Duodenal mucosa (tissue), 2 donors: ENCODE results near the gene CEP97.
"Not testable (repeated sequence)": the region's sequence is repeated elsewhere in the genome, so short reads cannot be mapped to it uniquely, and the experiment has no call there.

ENCODE experiments used
- H3K27ac ChIP-seq: one replicate; pipeline ENCODE4 v1.7.0; 2013; ENCODE audit warnings: low read depth, low read length
- H3K27me3 ChIP-seq, 2 donors: one replicate each; pipeline ENCODE4 v1.7.0; 2013; ENCODE audit warnings: low read length in 2 of 2, control low read depth in 1 of 2; ENCODE audit not compliant: insufficient read depth in 2 of 2, control insufficient read depth in 1 of 2
- H3K36me3 ChIP-seq, 2 donors: one replicate each; pipeline ENCODE4 v1.7.0; 2013; ENCODE audit warnings: low read length in 2 of 2, control low read depth in 1 of 2; ENCODE audit not compliant: insufficient read depth in 2 of 2, control insufficient read depth in 1 of 2
- H3K4me1 ChIP-seq, 2 donors: one replicate each; pipeline ENCODE4 v1.7.0; 2013; ENCODE audit warnings: low read length in 2 of 2, control low read depth in 1 of 2; ENCODE audit not compliant: insufficient read depth in 2 of 2, control insufficient read depth in 1 of 2
- H3K4me3 ChIP-seq, 2 donors: one replicate each; pipeline ENCODE4 v1.7.0; 2013; ENCODE audit warnings: low read length in 2 of 2, low read depth in 1 of 2
- H3K9ac ChIP-seq, 2 donors: one replicate each; pipeline ENCODE4 v1.7.0; 2013; ENCODE audit warnings: low read length in 2 of 2, low read depth in 1 of 2
- H3K9me3 ChIP-seq, 2 donors: one replicate each; pipeline ENCODE4 v1.7.0; 2013; ENCODE audit warnings: low read length in 2 of 2, control low read depth in 1 of 2; ENCODE audit not compliant: control insufficient read depth in 1 of 2

The CEP97 gene, protein sequence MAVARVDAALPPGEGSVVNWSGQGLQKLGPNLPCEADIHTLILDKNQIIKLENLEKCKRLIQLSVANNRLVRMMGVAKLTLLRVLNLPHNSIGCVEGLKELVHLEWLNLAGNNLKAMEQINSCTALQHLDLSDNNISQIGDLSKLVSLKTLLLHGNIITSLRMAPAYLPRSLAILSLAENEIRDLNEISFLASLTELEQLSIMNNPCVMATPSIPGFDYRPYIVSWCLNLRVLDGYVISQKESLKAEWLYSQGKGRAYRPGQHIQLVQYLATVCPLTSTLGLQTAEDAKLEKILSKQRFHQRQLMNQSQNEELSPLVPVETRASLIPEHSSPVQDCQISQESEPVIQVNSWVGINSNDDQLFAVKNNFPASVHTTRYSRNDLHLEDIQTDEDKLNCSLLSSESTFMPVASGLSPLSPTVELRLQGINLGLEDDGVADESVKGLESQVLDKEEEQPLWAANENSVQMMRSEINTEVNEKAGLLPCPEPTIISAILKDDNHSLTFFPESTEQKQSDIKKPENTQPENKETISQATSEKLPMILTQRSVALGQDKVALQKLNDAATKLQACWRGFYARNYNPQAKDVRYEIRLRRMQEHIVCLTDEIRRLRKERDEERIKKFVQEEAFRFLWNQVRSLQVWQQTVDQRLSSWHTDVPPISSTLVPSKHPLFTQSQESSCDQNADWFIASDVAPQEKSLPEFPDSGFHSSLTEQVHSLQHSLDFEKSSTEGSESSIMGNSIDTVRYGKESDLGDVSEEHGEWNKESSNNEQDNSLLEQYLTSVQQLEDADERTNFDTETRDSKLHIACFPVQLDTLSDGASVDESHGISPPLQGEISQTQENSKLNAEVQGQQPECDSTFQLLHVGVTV

DNA sequence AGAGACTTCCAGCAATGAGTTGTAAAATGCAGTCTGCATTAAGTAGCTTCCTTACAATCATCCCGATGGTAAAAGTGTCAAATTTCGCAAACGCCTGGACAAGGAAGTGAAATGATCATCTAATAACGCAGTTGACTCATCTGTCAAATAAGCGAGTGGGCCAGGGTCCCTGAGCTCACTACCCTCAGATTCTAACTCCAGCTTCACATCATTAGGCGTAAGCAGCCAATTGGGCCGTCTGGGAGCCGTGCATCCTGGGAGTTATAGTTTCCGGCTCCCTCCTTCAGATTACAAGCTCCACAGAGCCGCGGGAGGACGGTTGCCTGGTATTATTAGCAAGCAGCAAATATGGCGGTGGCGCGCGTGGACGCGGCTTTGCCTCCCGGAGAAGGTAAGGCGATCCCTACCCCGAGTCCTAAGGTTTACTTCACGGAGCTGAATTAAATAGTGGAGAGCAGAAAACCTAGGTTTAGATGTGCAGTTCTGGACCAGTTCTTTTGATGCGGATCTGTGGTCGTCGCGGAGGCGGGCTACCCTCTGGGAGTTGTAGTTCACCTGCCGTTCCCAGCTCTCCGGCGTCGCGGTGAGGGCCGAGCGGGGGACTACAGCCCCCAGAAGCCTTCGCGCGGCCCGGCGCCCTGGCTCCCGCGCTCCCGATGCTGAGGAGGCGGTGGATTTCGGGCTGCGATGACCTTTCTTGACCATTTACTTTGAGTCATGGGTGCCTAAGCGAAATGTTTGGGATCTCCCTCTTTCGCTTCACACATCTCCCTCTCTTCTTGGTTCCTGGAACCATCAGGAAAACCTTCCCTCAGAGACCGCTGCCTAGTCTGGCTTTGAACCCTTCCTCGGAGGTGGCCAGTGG lies at the start of gene CEP97:
Gene CEP97 (plus strand): TSS at position 286 of the 865 bp plus-strand sequence. CDS start 63 bp downstream, at position 349.
- Histone ChIP-seq H3K9ac (peak within 1 kb of the TSS; percentile 88), H3K27ac (peak within 1 kb of the TSS; percentile 59), H3K4me1 (peaks cover 4 to 6% of the 10 kb centered on the region in 2 donors), H3K36me3 (peaks cover 0 to 10% of the 10 kb centered on the region in 2 donors), H3K4me3 (peak within 1 kb of the TSS; percentile 90 to 100), H3K27me3 (no peaks in the 10 kb centered on the region), H3K9me3 (no peaks in the 10 kb centered on the region)

DNA sequence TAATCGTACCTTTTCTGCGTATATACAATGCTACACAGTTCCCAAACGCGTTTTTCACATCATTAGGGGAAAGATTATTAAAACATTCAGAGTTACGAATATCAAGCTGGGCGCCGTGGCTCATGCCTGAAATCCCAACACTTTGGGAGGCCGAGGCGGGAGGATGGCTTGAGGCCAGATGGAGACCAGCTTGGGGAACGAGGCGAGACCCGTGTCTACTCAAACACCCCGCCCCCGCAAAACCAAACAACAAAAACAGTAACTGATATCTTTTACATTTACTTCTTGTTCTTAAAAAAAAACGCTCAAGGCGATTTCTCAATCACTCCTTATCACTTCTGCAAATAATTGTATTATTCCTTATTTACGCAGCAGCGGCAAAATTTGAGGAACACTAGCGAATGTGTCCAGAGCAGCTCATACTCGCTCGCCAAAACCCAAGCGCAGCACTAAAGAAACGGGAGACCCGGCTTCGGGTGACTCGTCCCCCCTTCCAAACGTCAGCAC lies 48.7 kb upstream of the CEP97 start:
- no peak overlapping the region for H3K27ac ChIP-seq
- H3K4me3 ChIP-seq, result peak overlapping the region; percentile 92 to 94
- no peaks in the 10 kb centered on the region for H3K9me3 ChIP-seq
- no peaks in the 10 kb centered on the region for H3K27me3 ChIP-seq
- peaks cover 5 to 20% of the 10 kb centered on the region in 2 donors for H3K36me3 ChIP-seq
- H3K4me1 ChIP-seq, result peaks cover 22 to 23% of the 10 kb centered on the region in 2 donors
- peak overlapping the region; percentile 66 to 93 for H3K9ac ChIP-seq

- no peaks in the 10 kb centered on the region for H3K9me3 ChIP-seq
- H3K4me3 ChIP-seq, result peak overlapping the region; percentile 92 to 94
- peaks cover 7 to 20% of the 10 kb centered on the region in 2 donors for H3K36me3 ChIP-seq
- peak overlapping the region; percentile 100 for H3K27ac ChIP-seq
- H3K27me3 ChIP-seq, result no peaks in the 10 kb centered on the region
- peak overlapping the region; percentile 93 to 98 for H3K9ac ChIP-seq
- peaks cover 22 to 23% of the 10 kb centered on the region in 2 donors for H3K4me1 ChIP-seq
These were observed 48.1 kb upstream of the CEP97 start for GRCh38 chr3:101676216-101676764.

GRCh38 chr3:101676765-101677435 lies 47.5 kb upstream of the CEP97 start, which contains the start of gene ZBTB11:
ZBTB11 (minus strand) TSS chr3:101677132; CDS start chr3:101676914, 218 bp downstream.
- H3K4me1 ChIP-seq, result peaks cover 22 to 23% of the 10 kb centered on the region in 2 donors
- H3K27me3 ChIP-seq, result no peaks in the 10 kb centered on the region
- peaks cover 13 to 22% of the 10 kb centered on the region in 2 donors for H3K36me3 ChIP-seq

GRCh38 chr3:101677436-101678286 lies 46.8 kb upstream of the CEP97 start:
- Histone ChIP-seq H3K27me3 (no peaks in the 10 kb centered on the region), H3K4me1 (peaks cover 22 to 23% of the 10 kb centered on the region in 2 donors), H3K36me3 (peaks cover 16 to 29% of the 10 kb centered on the region in 2 donors), H3K27ac (peak overlapping the region; percentile 4), H3K9me3 (no peaks in the 10 kb centered on the region), H3K9ac (peak overlapping the region; percentile 36 to 69), H3K4me3 (peak overlapping the region; percentile 67 to 94)

More at GRCh38 chr3:101676765-101677435, 47.5 kb upstream of the CEP97 start, which contains the start of gene ZBTB11:
- peak within 1 kb of the TSS; percentile 93 to 98 for H3K9ac ChIP-seq
- no peaks in the 10 kb centered on the region for H3K9me3 ChIP-seq
- peak within 1 kb of the TSS; percentile 100 for H3K27ac ChIP-seq
- peak within 1 kb of the TSS; percentile 92 to 94 for H3K4me3 ChIP-seq

DNA sequence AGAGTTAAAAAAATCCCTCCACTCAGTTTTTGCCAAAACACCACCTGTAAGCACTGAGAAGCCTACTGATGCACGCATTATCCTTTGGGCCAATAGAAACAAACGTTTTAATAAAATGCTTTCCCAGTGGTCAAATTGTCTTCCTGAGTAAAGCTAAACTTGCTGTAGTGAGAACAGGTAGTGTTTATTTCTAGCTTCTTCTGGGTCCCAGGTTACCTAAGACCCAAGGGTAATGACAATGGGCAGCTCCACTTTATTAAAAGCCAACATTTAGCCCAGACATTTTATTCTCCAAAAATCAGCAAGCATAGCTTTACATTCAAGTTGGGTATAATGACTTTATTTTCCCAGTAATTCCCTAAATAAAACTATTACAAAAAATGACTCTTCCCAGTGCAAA lies 45.6 kb upstream of the CEP97 start:
- not testable (repeated sequence) for H3K27ac ChIP-seq, H3K9me3 ChIP-seq, H3K4me3 ChIP-seq, H3K9ac ChIP-seq, H3K27me3 ChIP-seq
- H3K4me1 ChIP-seq, result peaks cover 23 to 26% of the 10 kb centered on the region in 2 donors
- H3K36me3 ChIP-seq, result peaks cover 21 to 38% of the 10 kb centered on the region in 2 donors

DNA sequence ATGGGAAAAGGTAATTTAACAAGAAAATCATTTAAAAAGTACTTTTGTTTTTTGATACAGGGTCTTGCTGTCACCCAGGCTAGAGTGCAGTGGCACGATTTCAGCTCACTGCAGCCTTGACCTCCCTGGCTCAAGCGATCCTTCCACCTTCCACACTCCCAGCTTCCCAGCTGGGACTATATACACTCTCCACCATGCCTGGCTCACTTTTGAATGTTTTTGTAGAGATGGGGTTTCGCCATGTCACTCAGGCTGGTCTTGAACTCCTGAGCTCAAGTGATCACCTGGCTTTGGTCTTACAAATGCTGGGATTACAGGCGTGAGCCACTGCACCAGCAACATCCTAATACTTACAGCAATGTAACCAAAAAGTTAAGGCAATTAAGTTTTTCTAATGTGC lies 43.9 kb upstream of the CEP97 start:
- Histone ChIP-seq H3K9me3 (no peaks in the 10 kb centered on the region), H3K4me3 (no peak overlapping the region), H3K9ac (no peak overlapping the region), H3K27me3 (no peaks in the 10 kb centered on the region), H3K27ac (no peak overlapping the region), H3K36me3 (peaks cover 24 to 52% of the 10 kb centered on the region in 2 donors), H3K4me1 (peaks cover 25 to 35% of the 10 kb centered on the region in 2 donors)

GRCh38 chr3:101685050-101685400 lies 39.4 kb upstream of the CEP97 start:
- Histone ChIP-seq H3K9me3 (no peaks in the 10 kb centered on the region), H3K4me1 (peaks cover 21 to 28% of the 10 kb centered on the region in 2 donors), H3K9ac (peak overlapping the region; percentile 98 to 99), H3K27ac (no peak overlapping the region), H3K36me3 (peaks cover 22 to 50% of the 10 kb centered on the region in 2 donors), H3K27me3 (no peaks in the 10 kb centered on the region), H3K4me3 (peak overlapping the region; percentile 94 to 99)
